ENCODE measurements around the gene NMRK2. TPM values are rescaled to one million over a fixed set of nuclear protein-coding genes. Genes with fewer than 3 reads are reported as not detected.

NMRK2 gene
- total RNA-seq, 1 experiment from 2014 or later, result not detected

DNA sequence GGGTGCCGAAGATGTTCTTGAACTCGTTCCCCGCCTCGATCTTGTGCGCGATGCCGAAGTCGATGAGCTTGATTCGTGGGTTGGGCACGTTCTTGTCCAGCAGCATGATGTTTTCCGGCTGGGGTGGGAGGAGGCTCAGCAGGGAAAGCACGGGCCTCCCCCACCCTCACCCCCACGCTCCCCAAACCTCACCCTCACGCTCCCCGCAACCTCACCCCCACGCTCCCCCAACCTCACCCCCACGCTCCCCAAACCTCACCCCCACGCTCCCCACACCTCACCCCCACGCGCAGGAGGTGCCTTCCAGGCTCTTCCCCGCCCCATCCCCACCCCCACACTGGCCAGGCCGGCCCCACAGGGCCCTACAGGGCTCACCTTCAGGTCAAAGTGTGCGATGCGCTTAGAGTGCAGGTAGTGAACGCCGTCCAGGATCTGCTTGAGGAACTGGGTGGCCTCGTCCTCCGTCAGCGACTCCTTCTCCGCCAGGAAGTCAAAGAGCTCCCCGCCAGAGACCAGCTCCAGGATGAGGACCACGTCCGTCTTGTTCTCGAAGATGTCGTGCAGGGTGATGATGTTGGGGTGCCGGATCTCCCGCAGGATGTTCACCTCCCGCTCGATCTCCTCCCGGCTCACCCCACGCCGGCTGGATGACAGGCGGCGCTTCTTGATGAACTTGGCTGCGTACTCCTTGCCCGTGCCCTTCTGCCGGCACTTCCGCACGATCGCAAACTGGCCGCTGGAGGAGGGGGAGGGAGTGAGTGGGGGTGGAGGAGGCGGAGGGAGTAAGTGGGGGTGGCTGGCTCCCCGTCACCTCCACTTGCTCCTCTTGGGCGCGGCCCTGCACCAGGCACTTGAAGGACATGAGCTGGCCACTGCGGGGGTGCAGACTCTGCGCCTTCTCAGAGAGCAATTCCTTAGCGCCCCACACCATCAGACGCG is 31.7 kb downstream of the NMRK2 start:
- no peak overlapping the region for H2AFZ ChIP-seq (ENCODE audit: low read depth, low read length, poor library complexity, severe bottlenecking)
- H3K79me2 ChIP-seq (ENCODE audit: insufficient read depth, low read length), result peaks cover 40% of the 10 kb centered on the region
- TF ChIP-seq, protein P1, sequence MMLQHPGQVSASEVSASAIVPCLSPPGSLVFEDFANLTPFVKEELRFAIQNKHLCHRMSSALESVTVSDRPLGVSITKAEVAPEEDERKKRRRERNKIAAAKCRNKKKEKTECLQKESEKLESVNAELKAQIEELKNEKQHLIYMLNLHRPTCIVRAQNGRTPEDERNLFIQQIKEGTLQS (IDR thresholded peaks at IDR 0.05), result no peak
- TF ChIP-seq EGR1 (IDR thresholded peaks at IDR 0.05; ENCODE audit: low read depth) (no peak), RAD21 (IDR thresholded peaks at IDR 0.05; ENCODE audit: low read depth) (no peak), ELF1 (IDR thresholded peaks at IDR 0.05; ENCODE audit: borderline replicate concordance, low read depth) (no peak), CBX3 (IDR thresholded peaks at IDR 0.05; ENCODE audit: low read depth) (no peak), SRF (IDR thresholded peaks at IDR 0.05; ENCODE audit: low read depth) (no peak), SP1 (IDR thresholded peaks at IDR 0.05; ENCODE audit: low read depth) (no peak), ZNF274 (IDR thresholded peaks at IDR 0.05; ENCODE audit: low read depth, low read length) (no peak), POLR2A (IDR thresholded peaks at IDR 0.05; ENCODE audit: borderline replicate concordance, extremely low read depth, insufficient read depth, insufficient read length) (no peak), YY1 (IDR thresholded peaks at IDR 0.05; ENCODE audit: extremely low read depth, insufficient replicate concordance, low read depth, low read length) (no peak), ZFX (IDR thresholded peaks at IDR 0.05) (no peak), EZH2 (IDR thresholded peaks at IDR 0.05) (no peak), FOSL1 (IDR thresholded peaks at IDR 0.05; ENCODE audit: low read depth) (no peak), TCF7L2 (IDR thresholded peaks at IDR 0.05; ENCODE audit: borderline replicate concordance, extremely low read depth, insufficient read depth, insufficient read length) (no peak), EZH2phosphoT487 (IDR thresholded peaks at IDR 0.05; ENCODE audit: borderline replicate concordance) (no peak)
- TF ChIP-seq, protein P2, sequence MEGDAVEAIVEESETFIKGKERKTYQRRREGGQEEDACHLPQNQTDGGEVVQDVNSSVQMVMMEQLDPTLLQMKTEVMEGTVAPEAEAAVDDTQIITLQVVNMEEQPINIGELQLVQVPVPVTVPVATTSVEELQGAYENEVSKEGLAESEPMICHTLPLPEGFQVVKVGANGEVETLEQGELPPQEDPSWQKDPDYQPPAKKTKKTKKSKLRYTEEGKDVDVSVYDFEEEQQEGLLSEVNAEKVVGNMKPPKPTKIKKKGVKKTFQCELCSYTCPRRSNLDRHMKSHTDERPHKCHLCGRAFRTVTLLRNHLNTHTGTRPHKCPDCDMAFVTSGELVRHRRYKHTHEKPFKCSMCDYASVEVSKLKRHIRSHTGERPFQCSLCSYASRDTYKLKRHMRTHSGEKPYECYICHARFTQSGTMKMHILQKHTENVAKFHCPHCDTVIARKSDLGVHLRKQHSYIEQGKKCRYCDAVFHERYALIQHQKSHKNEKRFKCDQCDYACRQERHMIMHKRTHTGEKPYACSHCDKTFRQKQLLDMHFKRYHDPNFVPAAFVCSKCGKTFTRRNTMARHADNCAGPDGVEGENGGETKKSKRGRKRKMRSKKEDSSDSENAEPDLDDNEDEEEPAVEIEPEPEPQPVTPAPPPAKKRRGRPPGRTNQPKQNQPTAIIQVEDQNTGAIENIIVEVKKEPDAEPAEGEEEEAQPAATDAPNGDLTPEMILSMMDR (IDR thresholded peaks at IDR 0.05 in 2 of 3, conservative IDR thresholded peaks at IDR 0.05 in 1 of 3; ENCODE audit: borderline replicate concordance in 1 of 3, insufficient read depth in 1 of 3, low read depth in 2 of 3, low read length in 2 of 3), result no peak
- TF ChIP-seq, protein P3, sequence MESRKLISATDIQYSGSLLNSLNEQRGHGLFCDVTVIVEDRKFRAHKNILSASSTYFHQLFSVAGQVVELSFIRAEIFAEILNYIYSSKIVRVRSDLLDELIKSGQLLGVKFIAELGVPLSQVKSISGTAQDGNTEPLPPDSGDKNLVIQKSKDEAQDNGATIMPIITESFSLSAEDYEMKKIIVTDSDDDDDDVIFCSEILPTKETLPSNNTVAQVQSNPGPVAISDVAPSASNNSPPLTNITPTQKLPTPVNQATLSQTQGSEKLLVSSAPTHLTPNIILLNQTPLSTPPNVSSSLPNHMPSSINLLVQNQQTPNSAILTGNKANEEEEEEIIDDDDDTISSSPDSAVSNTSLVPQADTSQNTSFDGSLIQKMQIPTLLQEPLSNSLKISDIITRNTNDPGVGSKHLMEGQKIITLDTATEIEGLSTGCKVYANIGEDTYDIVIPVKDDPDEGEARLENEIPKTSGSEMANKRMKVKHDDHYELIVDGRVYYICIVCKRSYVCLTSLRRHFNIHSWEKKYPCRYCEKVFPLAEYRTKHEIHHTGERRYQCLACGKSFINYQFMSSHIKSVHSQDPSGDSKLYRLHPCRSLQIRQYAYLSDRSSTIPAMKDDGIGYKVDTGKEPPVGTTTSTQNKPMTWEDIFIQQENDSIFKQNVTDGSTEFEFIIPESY (IDR thresholded peaks at IDR 0.05; ENCODE audit: extremely low read depth, insufficient replicate concordance, low read length), result no peak
- TF ChIP-seq, protein P4, sequence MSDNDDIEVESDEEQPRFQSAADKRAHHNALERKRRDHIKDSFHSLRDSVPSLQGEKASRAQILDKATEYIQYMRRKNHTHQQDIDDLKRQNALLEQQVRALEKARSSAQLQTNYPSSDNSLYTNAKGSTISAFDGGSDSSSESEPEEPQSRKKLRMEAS (IDR thresholded peaks at IDR 0.05), result no peak
- TF ChIP-seq, protein P5, sequence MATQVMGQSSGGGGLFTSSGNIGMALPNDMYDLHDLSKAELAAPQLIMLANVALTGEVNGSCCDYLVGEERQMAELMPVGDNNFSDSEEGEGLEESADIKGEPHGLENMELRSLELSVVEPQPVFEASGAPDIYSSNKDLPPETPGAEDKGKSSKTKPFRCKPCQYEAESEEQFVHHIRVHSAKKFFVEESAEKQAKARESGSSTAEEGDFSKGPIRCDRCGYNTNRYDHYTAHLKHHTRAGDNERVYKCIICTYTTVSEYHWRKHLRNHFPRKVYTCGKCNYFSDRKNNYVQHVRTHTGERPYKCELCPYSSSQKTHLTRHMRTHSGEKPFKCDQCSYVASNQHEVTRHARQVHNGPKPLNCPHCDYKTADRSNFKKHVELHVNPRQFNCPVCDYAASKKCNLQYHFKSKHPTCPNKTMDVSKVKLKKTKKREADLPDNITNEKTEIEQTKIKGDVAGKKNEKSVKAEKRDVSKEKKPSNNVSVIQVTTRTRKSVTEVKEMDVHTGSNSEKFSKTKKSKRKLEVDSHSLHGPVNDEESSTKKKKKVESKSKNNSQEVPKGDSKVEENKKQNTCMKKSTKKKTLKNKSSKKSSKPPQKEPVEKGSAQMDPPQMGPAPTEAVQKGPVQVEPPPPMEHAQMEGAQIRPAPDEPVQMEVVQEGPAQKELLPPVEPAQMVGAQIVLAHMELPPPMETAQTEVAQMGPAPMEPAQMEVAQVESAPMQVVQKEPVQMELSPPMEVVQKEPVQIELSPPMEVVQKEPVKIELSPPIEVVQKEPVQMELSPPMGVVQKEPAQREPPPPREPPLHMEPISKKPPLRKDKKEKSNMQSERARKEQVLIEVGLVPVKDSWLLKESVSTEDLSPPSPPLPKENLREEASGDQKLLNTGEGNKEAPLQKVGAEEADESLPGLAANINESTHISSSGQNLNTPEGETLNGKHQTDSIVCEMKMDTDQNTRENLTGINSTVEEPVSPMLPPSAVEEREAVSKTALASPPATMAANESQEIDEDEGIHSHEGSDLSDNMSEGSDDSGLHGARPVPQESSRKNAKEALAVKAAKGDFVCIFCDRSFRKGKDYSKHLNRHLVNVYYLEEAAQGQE (IDR thresholded peaks at IDR 0.05; ENCODE audit: low read depth), result no peak
- H3K4me2 ChIP-seq (ENCODE audit: low read length), result no peak overlapping the region
- DNase-seq (ENCODE audit: low read depth, low spot score) (no peak), ATAC-seq (no peak)
- POLR2A ChIA-PET, result no interaction called here
- H3K27ac ChIP-seq (ENCODE audit: low read depth, low read length), result no peak overlapping the region
- CTCF ChIA-PET, result no interaction called here
- H4K20me1 ChIP-seq (ENCODE audit: insufficient read depth), result no peaks in the 10 kb centered on the region
- H3K9me3 ChIP-seq (ENCODE audit: control insufficient read depth in 1 of 2, insufficient read depth in 1 of 2, low read depth in 1 of 2, low read length in 2 of 2), result no peaks in the 10 kb centered on the region
- H3K9ac ChIP-seq (ENCODE audit: low read length), result no peak overlapping the region
- RAD21 ChIA-PET (ENCODE audit: low non-redundant PET in 1 of 2, low total read pairs in 2 of 2, uncharacterized antibody in 2 of 2, unreplicated experiment in 2 of 2), result no interaction called here
- H3K4me3 ChIP-seq (replicated peaks in 1 of 2; ENCODE audit: low read depth in 1 of 2, low read length in 2 of 2), result no peak overlapping the region
- H3K4me1 ChIP-seq (ENCODE audit: control insufficient read depth in 1 of 2, insufficient read depth in 2 of 2, low read length in 2 of 2), result peaks cover 14 to 20% of the 10 kb centered on the region in 2 experiments
- H3K27me3 ChIP-seq (ENCODE audit: insufficient read depth, low read length), result no peaks in the 10 kb centered on the region
- H3K9me2 ChIP-seq (ENCODE audit: insufficient read depth), result no peaks in the 10 kb centered on the region
- BruUV-seq (replicated peaks), result no TSS peak
- peaks cover 12 to 42% of the 10 kb centered on the region in 2 experiments; a peak in 3 of 4 replicates for H3K36me3 ChIP-seq (ENCODE audit: control insufficient read depth in 1 of 2, insufficient read depth in 2 of 2, low read length in 2 of 2)
- intact Hi-C loops (cut with micrococcal nuclease), result no loop called here

Data from HCT116 (cell line).